ENCODE measurements around the gene ARFGEF2. TPM values are rescaled to one million over a fixed set of nuclear protein-coding genes. Genes with fewer than 3 reads are reported as not detected.

The ARFGEF2 gene
- total RNA-seq = 23.9 and 34.4 TPM in 2 replicates

DNA sequence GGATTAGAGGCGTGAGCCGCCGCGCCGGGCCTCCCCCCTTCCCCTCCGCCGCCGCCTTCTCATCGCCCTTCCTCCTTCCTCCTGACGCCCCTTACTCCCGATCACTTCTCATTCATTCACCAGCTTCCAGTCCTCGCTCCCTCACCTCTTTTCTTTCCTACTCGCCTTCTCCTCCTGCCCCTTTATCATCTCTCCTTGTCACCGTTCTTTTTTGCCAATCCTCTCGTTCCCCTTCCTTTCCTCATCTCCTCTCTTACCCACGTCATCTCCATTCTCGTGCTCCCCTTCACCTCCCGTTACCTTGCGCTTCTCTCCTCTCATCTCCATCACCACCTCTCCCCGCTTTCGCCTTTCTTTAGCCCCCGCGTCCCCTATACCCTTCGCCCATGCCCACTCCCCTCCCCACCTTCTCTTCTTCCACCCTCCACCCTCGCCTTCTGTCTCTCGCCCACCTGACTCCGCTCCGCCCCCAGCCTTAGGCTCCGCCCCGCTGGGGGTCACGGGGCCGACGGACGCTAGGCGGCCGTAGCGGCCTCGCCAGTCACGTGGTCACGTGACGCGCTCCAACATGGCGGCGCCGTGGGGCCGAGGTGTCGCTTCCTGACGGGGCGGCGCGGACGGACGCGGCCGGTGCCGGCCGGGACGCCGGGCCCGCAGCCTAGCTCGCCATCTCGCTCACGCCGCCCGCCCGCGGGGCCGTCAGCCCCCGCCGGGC, at the start of gene ARFGEF2:
TSS of gene ARFGEF2 (plus strand) at position 544 of the 715 bp plus-strand sequence. CDS start 179 bp downstream, outside the sequence.

DNA sequence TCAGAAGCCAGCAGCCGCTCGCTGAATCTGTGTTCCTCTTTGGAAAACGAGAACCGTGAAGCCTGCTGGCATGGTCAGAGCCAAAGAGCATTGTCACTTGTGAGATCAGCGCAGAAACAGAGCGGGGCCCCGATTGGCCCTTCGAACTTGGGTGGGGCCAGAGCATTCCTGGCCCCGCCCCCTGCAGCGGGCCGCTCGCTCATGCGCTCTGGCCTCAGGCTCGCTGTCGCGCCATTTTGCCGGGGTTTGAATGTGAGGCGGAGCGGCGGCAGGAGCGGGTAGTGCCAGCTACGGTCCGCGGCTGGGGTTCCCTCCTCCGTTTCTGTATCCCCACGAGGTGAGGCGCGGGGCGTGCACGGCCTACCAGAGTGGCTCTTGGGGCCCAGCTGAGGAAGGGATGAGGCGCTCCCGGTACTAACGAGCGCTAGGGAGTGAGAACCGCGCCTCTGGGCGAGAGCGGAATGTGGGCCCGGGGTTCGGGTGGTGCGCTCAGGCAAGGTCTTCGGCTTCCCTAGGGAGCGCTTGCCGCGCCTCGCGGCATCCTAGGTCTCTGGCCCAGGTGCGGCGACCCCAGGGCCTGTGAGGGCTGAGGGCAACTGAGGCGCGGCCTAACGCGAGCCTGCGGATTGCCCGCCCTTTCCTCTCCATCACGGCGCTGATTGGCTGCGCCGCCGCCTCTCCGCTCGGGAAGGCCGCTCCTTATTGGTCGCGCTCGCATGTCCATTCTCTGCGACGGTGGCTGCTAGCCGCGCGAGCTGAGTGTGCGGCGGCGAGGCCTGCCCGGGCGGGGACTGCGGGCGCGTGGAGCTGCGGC, 124.8 kb downstream of the ARFGEF2 start, which contains the start of gene CSE1L:
TSS of gene CSE1L (plus strand) at position 226 of the 814 bp plus-strand sequence. CDS start 12,152 bp downstream, outside the sequence.

Small RNA genes lying within 50 kb of the gene (small RNA-seq; reads per million reads assigned to genes)
- not detected for gene SNAP23P1

Other genes starting within 250 kb of the ARFGEF2 start
- gene PREX1, start 93.7 kb upstream of the ARFGEF2 start, total RNA-seq = 0.73 and 31.3 TPM in 2 replicates
- 111 and 149 TPM in 2 replicates for gene CSE1L, start 124.6 kb downstream of the ARFGEF2 start, total RNA-seq